ENCODE data around the gene TRNP1. TPM values are rescaled to one million over a fixed set of nuclear protein-coding genes. Genes with fewer than 3 reads are reported as not detected.
A peak's percentile ranks its signal among the peaks of the same experiment; 100 is the strongest.

The TRNP1 gene
- total RNA-seq, 1 experiment from 2014 or later: 7.9 TPM

DNA sequence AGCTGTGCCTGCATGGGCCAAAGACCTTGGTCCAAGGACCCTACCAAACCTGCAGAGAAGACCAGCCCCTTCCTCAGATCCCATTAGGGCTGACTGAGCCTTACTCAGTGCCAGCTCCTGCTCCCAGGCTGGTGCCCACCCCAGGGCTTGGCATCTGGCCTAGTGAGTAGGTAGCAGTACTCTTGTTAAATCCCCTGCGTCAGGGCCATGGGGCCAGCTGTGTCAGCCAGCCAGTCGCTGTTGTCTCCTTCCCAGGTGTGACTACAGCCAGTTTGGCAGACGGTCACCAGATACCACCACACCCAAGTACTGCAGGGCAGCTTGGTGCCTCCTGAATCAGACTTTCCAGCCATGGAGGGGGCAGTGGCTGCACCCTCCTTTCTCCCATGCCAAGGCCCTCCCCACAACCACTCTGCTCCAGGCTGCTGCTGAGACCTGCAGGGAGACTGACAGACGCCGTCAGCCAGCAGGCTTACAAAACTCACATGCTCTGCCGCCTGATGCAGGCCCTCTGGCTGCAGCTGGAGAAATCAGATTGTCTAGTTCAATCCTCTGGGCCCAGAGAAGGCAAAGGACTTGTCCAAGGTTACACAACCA lies 16.2 kb downstream of the TRNP1 start:
- no peaks in the 10 kb centered on the region for H3K36me3 ChIP-seq (ENCODE audit: low read depth)
- H3K9me2 ChIP-seq (ENCODE audit: insufficient read depth): no peaks in the 10 kb centered on the region
- no TSS peak for BruUV-seq (replicated peaks)
- ChIA-PET CTCF (interaction anchor here (0.6 to 1.2 kb wide), 4 partner anchors 12 to 117 kb away, joined by 4 to 9 read pairs (median 6); no protein-coding TSS in a partner anchor), POLR2A (ENCODE audit: unreplicated experiment) (no interaction called here)
- no peaks in the 10 kb centered on the region for H3K27me3 ChIP-seq (ENCODE audit: insufficient read depth, low read depth)
- H3F3A ChIP-seq (ENCODE audit: insufficient read depth, low read depth): peaks cover 39% of the 10 kb centered on the region
- H3K4me1 ChIP-seq (replicated peaks; ENCODE audit: insufficient read depth): peaks cover 53% of the 10 kb centered on the region
- intact Hi-C loops (cut with micrococcal nuclease; ENCODE audit: unreplicated experiment): loop anchor here (5.0 kb wide), 1 partner anchor 157 kb away; no protein-coding TSS in a partner anchor
- no peaks in the 10 kb centered on the region for H3K9me3 ChIP-seq (ENCODE audit: insufficient read depth, low read depth)
- peak overlapping the region; percentile 60 for H3K4me2 ChIP-seq
- DNase-seq: peak; percentile 78 to 80
- peak overlapping the region; percentile 54 for H3K27ac ChIP-seq
- H4K20me1 ChIP-seq (ENCODE audit: insufficient read depth): no peaks in the 10 kb centered on the region
- 0 out of 2 replicates have a peak, but pooled peaks cover 2% of the 10 kb centered on the region for H3K79me2 ChIP-seq (ENCODE audit: low read depth)
- H2AFZ ChIP-seq: no peak overlapping the region
- TF ChIP-seq, protein P1, sequence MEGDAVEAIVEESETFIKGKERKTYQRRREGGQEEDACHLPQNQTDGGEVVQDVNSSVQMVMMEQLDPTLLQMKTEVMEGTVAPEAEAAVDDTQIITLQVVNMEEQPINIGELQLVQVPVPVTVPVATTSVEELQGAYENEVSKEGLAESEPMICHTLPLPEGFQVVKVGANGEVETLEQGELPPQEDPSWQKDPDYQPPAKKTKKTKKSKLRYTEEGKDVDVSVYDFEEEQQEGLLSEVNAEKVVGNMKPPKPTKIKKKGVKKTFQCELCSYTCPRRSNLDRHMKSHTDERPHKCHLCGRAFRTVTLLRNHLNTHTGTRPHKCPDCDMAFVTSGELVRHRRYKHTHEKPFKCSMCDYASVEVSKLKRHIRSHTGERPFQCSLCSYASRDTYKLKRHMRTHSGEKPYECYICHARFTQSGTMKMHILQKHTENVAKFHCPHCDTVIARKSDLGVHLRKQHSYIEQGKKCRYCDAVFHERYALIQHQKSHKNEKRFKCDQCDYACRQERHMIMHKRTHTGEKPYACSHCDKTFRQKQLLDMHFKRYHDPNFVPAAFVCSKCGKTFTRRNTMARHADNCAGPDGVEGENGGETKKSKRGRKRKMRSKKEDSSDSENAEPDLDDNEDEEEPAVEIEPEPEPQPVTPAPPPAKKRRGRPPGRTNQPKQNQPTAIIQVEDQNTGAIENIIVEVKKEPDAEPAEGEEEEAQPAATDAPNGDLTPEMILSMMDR (conservative IDR thresholded peaks at IDR 0.05): no peak
- no peak for TF ChIP-seq EZH2 (IDR thresholded peaks at IDR 0.05; ENCODE audit: low read depth)
- no peak overlapping the region for H3K4me3 ChIP-seq

DNA sequence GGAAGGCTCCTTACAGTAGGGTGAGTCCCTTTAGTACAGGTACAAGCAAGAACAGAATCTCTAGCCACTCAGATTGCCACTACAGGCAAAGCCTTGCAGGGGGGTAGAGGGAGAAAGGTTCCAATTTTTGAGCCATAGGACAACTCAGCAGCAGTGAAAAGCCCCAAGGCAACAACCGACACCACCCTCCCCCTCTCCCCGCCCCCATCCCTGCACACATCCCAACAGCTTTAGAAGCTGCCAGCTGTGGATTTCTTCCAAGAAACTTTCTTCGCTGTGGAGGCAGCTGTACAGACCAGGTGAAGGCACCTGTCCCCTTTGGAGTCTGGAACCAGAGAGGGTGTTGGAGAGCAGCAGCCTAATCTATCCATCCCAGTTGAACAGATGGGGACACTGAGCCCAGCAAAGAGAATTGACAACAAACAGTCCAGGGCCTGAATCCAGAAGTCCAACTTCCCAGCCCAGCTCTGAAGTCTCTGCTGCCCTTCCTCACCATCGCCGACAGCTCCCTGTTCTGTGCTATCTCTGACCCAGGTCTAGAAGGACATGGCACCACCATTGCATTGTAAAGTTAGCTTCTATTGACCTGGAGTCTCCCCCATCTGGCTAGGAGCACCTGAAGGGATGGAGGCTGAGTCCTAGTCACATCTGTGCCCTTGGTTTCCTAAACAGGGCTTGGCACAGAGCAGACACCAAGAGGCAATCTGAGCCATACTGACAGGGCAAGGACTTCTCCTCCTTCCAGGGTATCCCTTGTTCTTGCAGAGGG lies 16.9 kb downstream of the TRNP1 start:
- H3K4me2 ChIP-seq: peak overlapping the region; percentile 60
- ChIA-PET CTCF (interaction anchor here (0.7 kb wide), 1 partner anchor 118 kb away, joined by 4 read pairs; no protein-coding TSS in a partner anchor), POLR2A (ENCODE audit: unreplicated experiment) (no interaction called here)
- H3K9me2 ChIP-seq (ENCODE audit: insufficient read depth): no peaks in the 10 kb centered on the region
- no peak overlapping the region for H3K4me3 ChIP-seq
- H4K20me1 ChIP-seq (ENCODE audit: insufficient read depth): no peaks in the 10 kb centered on the region
- H3K27me3 ChIP-seq (ENCODE audit: insufficient read depth, low read depth): no peaks in the 10 kb centered on the region
- peak overlapping the region; percentile 54 for H3K27ac ChIP-seq
- H3K4me1 ChIP-seq (replicated peaks; ENCODE audit: insufficient read depth): peaks cover 53% of the 10 kb centered on the region
- no peak overlapping the region for H2AFZ ChIP-seq
- H3F3A ChIP-seq (ENCODE audit: insufficient read depth, low read depth): peaks cover 39% of the 10 kb centered on the region
- no peak for DNase-seq
- intact Hi-C loops (cut with micrococcal nuclease; ENCODE audit: unreplicated experiment): loop anchor here (5.0 kb wide), 1 partner anchor 158 kb away; no protein-coding TSS in a partner anchor
- H3K36me3 ChIP-seq (ENCODE audit: low read depth): no peaks in the 10 kb centered on the region
- 0 out of 2 replicates have a peak, but pooled peaks cover 2% of the 10 kb centered on the region for H3K79me2 ChIP-seq (ENCODE audit: low read depth)
- BruUV-seq (replicated peaks): no TSS peak
- TF ChIP-seq EZH2 (IDR thresholded peaks at IDR 0.05; ENCODE audit: low read depth): no peak
- TF ChIP-seq, protein P1 (conservative IDR thresholded peaks at IDR 0.05): no peak
- H3K9me3 ChIP-seq (ENCODE audit: insufficient read depth, low read depth): no peaks in the 10 kb centered on the region

DNA sequence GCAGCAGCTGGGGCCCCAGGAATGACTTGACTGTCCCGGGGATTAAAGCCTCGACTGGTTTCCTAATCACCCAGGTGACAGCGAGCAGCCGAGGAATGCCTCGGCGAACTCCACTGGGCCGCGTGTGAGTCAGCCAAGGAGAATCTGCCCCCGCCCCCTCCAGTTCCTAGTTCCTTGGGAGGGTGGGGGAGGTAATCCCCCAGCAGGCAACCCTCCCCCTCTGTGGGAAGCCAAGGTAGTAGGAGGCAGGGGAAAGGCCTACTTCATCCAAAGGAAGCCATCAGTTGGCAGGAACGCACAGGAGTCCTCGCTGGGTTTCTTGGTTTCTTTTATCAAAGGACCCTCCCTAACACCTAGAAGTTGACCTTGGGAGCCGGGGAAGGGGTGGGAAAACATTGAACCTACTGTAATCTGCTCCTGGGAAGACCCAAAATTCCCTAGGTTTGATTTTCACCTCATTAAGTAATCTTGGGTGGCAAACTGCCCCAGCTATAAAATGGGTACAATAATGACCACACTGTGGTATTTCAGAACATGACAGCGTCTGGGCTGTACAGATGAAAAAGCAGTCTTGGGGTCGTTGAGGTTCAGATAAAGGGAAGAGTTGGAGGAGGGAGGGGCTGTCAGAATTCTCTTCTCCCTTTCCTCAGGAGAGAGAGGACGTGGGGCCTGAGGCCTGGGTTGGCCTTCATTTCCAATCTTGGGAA lies 17.7 kb downstream of the TRNP1 start:
- BruUV-seq (replicated peaks): no TSS peak
- Histone ChIP-seq H2AFZ (no peak overlapping the region), H3K36me3 (ENCODE audit: low read depth) (no peaks in the 10 kb centered on the region), H3K4me2 (peak overlapping the region; percentile 60), H3K4me3 (no peak overlapping the region), H3K9me2 (ENCODE audit: insufficient read depth) (no peaks in the 10 kb centered on the region), H3F3A (ENCODE audit: insufficient read depth, low read depth) (peaks cover 39% of the 10 kb centered on the region), H3K27ac (peak overlapping the region; percentile 79), H3K4me1 (replicated peaks; ENCODE audit: insufficient read depth) (peaks cover 53% of the 10 kb centered on the region), H3K9me3 (ENCODE audit: insufficient read depth, low read depth) (no peaks in the 10 kb centered on the region), H3K79me2 (ENCODE audit: low read depth) (0 out of 2 replicates have a peak, but pooled peaks cover 2% of the 10 kb centered on the region), H3K27me3 (ENCODE audit: insufficient read depth, low read depth) (no peaks in the 10 kb centered on the region), H4K20me1 (ENCODE audit: insufficient read depth) (no peaks in the 10 kb centered on the region)
- DNase-seq: peak; percentile 87 to 92
- ChIA-PET POLR2A (ENCODE audit: unreplicated experiment) (no interaction called here), CTCF (no interaction called here)
- no peak for TF ChIP-seq EZH2 (IDR thresholded peaks at IDR 0.05; ENCODE audit: low read depth)
- TF ChIP-seq, protein P1 (conservative IDR thresholded peaks at IDR 0.05): no peak
- intact Hi-C loops (cut with micrococcal nuclease; ENCODE audit: unreplicated experiment): loop anchor here (5.0 kb wide), 1 partner anchor 159 kb away; no protein-coding TSS in a partner anchor

Measured in PC-9 (cell line).